GM15510 (cell line): ENCODE data around the gene LSM10.

Experiments used
- POLR2A ChIP-seq: IDR thresholded peaks from 3 replicates; pipeline ENCODE4 v1.6.1; 2011; ENCODE audit warnings: borderline replicate concordance; ENCODE audit not compliant: insufficient read length; ENCODE audit errors: extremely low read depth

LSM10 gene

GRCh38 chr1:36352910-36353878 is 44.5 kb downstream of the LSM10 start:
- no peak for TF ChIP-seq POLR2A

- TF ChIP-seq POLR2A, result no peak
Measured at GRCh38 chr1:36352125-36352909, 45.4 kb downstream of the LSM10 start.

- no peak for TF ChIP-seq POLR2A
Measured at GRCh38 chr1:36351227-36351977, 46.3 kb downstream of the LSM10 start.

- no peak for TF ChIP-seq POLR2A
Measured at GRCh38 chr1:36350659-36351226, 47.0 kb downstream of the LSM10 start.

- no peak for TF ChIP-seq POLR2A
Measured at GRCh38 chr1:36349839-36350238, 47.9 kb downstream of the LSM10 start.

GRCh38 chr1:36349241-36349671 is 48.5 kb downstream of the LSM10 start:
- TF ChIP-seq POLR2A, result no peak

GRCh38 chr1:36346741-36347370 is 50.9 kb downstream of the LSM10 start:
- no peak for TF ChIP-seq POLR2A

GRCh38 chr1:36345353-36345752 is 52.4 kb downstream of the LSM10 start:
- TF ChIP-seq POLR2A, result no peak

GRCh38 chr1:36344395-36344680 is 53.4 kb downstream of the LSM10 start:
- TF ChIP-seq POLR2A, result no peak

GRCh38 chr1:36343651-36344394 is 53.9 kb downstream of the LSM10 start:
- TF ChIP-seq POLR2A, result no peak
